ENCODE data around the gene MICAL3. TPM values are rescaled to one million over a fixed set of nuclear protein-coding genes. Genes with fewer than 3 reads are reported as not detected.

The MICAL3 gene
- total RNA-seq, 1 experiment from 2014 or later = 23.7 TPM

DNA sequence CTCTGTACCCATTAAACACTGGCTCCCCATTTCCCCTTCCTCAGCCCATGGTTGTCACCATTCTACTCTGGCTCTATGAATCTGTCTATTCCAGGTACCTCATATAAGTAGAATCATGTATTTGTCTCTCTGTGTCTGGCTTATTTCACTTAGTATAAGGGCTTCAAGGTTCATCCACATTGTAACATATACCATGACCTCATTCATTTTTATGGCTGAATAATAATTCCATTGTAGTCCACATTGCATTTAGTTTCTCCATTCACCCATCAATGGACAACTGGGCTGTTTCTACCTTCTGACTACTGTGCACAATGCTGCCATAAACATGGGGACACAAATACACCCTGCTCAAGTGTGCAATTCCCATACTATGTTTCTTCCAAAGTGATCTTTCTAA lies 97.3 kb downstream of the MICAL3 start:
- ChIA-PET CTCF (no interaction called here), POLR2A (ENCODE audit: unreplicated experiment) (no interaction called here)
- Histone ChIP-seq H3K9ac (ENCODE audit: low read length) (no peak overlapping the region), H3K9me3 (ENCODE audit: low read length) (no peaks in the 10 kb centered on the region), H3K4me3 (ENCODE audit: low read length) (no peak overlapping the region), H3F3A (ENCODE audit: low read length, unreplicated experiment) (no peaks in the 10 kb centered on the region), H3K4me1 (ENCODE audit: insufficient read depth, low read length) (peaks cover 48% of the 10 kb centered on the region), H3K9me2 (replicated peaks; ENCODE audit: low read length) (no peaks in the 10 kb centered on the region), H2AFZ (ENCODE audit: low read length) (no peak overlapping the region), H3K27ac (ENCODE audit: low read length) (no peak overlapping the region), H3K4me2 (ENCODE audit: low read length) (no peak overlapping the region), H3K36me3 (ENCODE audit: low read depth, low read length) (no peaks in the 10 kb centered on the region), H4K20me1 (ENCODE audit: low read length) (peaks cover 44% of the 10 kb centered on the region; the same call in 1 of the 2 replicates), H3K79me2 (ENCODE audit: low read length) (peaks cover 97% of the 10 kb centered on the region), H3K27me3 (ENCODE audit: low read length) (no peaks in the 10 kb centered on the region)
- TF ChIP-seq CTCF (conservative IDR thresholded peaks at IDR 0.05; ENCODE audit: low read depth, low read length) (no peak), EZH2phosphoT487 (IDR thresholded peaks at IDR 0.05; ENCODE audit: borderline replicate concordance, low read length) (no peak), EZH2 (IDR thresholded peaks at IDR 0.05; ENCODE audit: low read length, unreplicated experiment) (no peak)
- DNase-seq = no peak
- intact Hi-C loops (cut with micrococcal nuclease) = no loop called here
- ATAC-seq = no peak
- no TSS peak for BruUV-seq (replicated peaks)

- peaks cover 41% of the 10 kb centered on the region; the same call in 1 of the 2 replicates for H4K20me1 ChIP-seq (ENCODE audit: low read length)
Observed at GRCh38 chr22:17926516-17926915, 97.8 kb downstream of the MICAL3 start.

More at GRCh38 chr22:17926516-17926915, 97.8 kb downstream of the MICAL3 start:
- Histone ChIP-seq H2AFZ (ENCODE audit: low read length) (no peak overlapping the region), H3K4me1 (ENCODE audit: insufficient read depth, low read length) (peaks cover 46% of the 10 kb centered on the region), H3K27me3 (ENCODE audit: low read length) (no peaks in the 10 kb centered on the region), H3K36me3 (ENCODE audit: low read depth, low read length) (no peaks in the 10 kb centered on the region), H3K4me2 (ENCODE audit: low read length) (no peak overlapping the region), H3K9me3 (ENCODE audit: low read length) (no peaks in the 10 kb centered on the region), H3F3A (ENCODE audit: low read length, unreplicated experiment) (no peaks in the 10 kb centered on the region), H3K79me2 (ENCODE audit: low read length) (peaks cover 97% of the 10 kb centered on the region), H3K9me2 (replicated peaks; ENCODE audit: low read length) (no peaks in the 10 kb centered on the region), H3K4me3 (ENCODE audit: low read length) (no peak overlapping the region), H3K9ac (ENCODE audit: low read length) (no peak overlapping the region), H3K27ac (ENCODE audit: low read length) (no peak overlapping the region)
- intact Hi-C loops (cut with micrococcal nuclease) = no loop called here
- POLR2A ChIA-PET (ENCODE audit: unreplicated experiment) = no interaction called here
- no peak for DNase-seq
- ATAC-seq = no peak
- TF ChIP-seq CTCF (conservative IDR thresholded peaks at IDR 0.05; ENCODE audit: low read depth, low read length) (no peak), EZH2phosphoT487 (IDR thresholded peaks at IDR 0.05; ENCODE audit: borderline replicate concordance, low read length) (no peak), EZH2 (IDR thresholded peaks at IDR 0.05; ENCODE audit: low read length, unreplicated experiment) (no peak)
- CTCF ChIA-PET = no interaction called here
- no TSS peak for BruUV-seq (replicated peaks)
